ENCODE measurements around the gene SLC5A3. TPM values are rescaled to one million over a fixed set of nuclear protein-coding genes. Genes with fewer than 3 reads are reported as not detected.

Gene SLC5A3
- total and polyA plus RNA-seq, 2 of the 8 experiments (the other 6 are each of a cell fraction or from before 2014, with no cell fraction given) = 4.0 to 19.4 TPM

GRCh38 chr21:34092262-34092921 lies 19.0 kb downstream of the SLC5A3 start:
- Histone ChIP-seq H3K23ac (ENCODE audit: insufficient read length) (no peak overlapping the region), H3K27ac (ENCODE audit: low read depth, low read length) (no peak overlapping the region), H2BK12ac (ENCODE audit: low read depth, low read length) (no peak overlapping the region), H3K36me3 (ENCODE audit: control insufficient read depth in 2 of 4, insufficient read depth in 4 of 4, low read length in 3 of 4) (peaks cover 0 to 20% (median 12%) of the 10 kb centered on the region in 4 experiments; a peak in 5 of 8 replicates), H3K18ac (ENCODE audit: extremely low read depth, low read length) (no peak overlapping the region), H3K79me2 (ENCODE audit: control insufficient read depth in 1 of 2, insufficient read depth in 2 of 2, low read length in 2 of 2) (peaks cover 13 to 98% of the 10 kb centered on the region in 2 experiments), H3K4me3 (ENCODE audit: extremely low read depth in 1 of 4, insufficient read depth in 2 of 4, low read depth in 3 of 4, low read length in 4 of 4) (no peak overlapping the region), H3K4ac (replicated peaks; ENCODE audit: insufficient read length, low read depth, low read length) (no peak overlapping the region), H3K14ac (ENCODE audit: insufficient read length) (no peak overlapping the region), H3K4me2 (ENCODE audit: insufficient read depth in 1 of 2, low read depth in 2 of 2, low read length in 2 of 2) (no peak overlapping the region), H3K27me3 (replicated peaks in 1 of 4; ENCODE audit: control insufficient read depth in 3 of 4, extremely low read depth in 1 of 4, insufficient read depth in 3 of 4, low read length in 3 of 4) (no peaks in the 10 kb centered on the region), H2BK120ac (replicated peaks; ENCODE audit: low read depth, low read length) (no peak overlapping the region), H2BK15ac (ENCODE audit: low read length) (no peak overlapping the region), H3K23me2 (ENCODE audit: low read depth, low read length) (no peaks in the 10 kb centered on the region), H3K9me3 (ENCODE audit: insufficient read depth in 2 of 2, low read depth in 1 of 2, low read length in 1 of 2) (no peaks in the 10 kb centered on the region), H4K8ac (ENCODE audit: extremely low read depth, insufficient read depth, low read length) (no peak overlapping the region), H3K9ac (replicated peaks in 1 of 4; ENCODE audit: extremely low read depth in 1 of 4, low read depth in 3 of 4, low read length in 3 of 4) (no peak overlapping the region), H4K91ac (replicated peaks; ENCODE audit: insufficient read length, low read length) (no peak overlapping the region), H4K5ac (ENCODE audit: insufficient read length, low read depth, low read length) (no peak overlapping the region), H3K56ac (replicated peaks; ENCODE audit: insufficient read length, low read depth, low read length) (no peak overlapping the region), H4K20me1 (replicated peaks in 1 of 2; ENCODE audit: control insufficient read depth in 1 of 2, insufficient read depth in 2 of 2, low read length in 2 of 2) (peaks cover 16 to 21% of the 10 kb centered on the region in 2 experiments), H3K4me1 (replicated peaks in 1 of 4; ENCODE audit: control insufficient read depth in 3 of 4, insufficient read depth in 4 of 4, low read length in 3 of 4) (peaks cover 0 to 13% (median 2%) of the 10 kb centered on the region in 4 experiments; a peak in 2 of 7 replicates), H2BK20ac (ENCODE audit: low read length) (no peak overlapping the region), H3K79me1 (ENCODE audit: low read depth, low read length) (peaks cover 19% of the 10 kb centered on the region), H2BK5ac (ENCODE audit: low read depth, low read length) (no peak overlapping the region), H2AFZ (ENCODE audit: low read length) (no peak overlapping the region), H2AK5ac (ENCODE audit: low read depth, low read length) (no peak overlapping the region)
- 67% methylated on average over 6 of the region's 6 CpGs; no CpG with 5 or more reads in 1 of the 2 experiments for WGBS, 2 experiments (ENCODE audit: extremely low coverage in 1 of 2, insufficient coverage in 1 of 2, insufficient read length in 1 of 2, insufficient replicate concordance in 2 of 2, low coverage in 1 of 2, low lambda C conversion rate in 2 of 2, missing lambda C conversion rate in 1 of 2)
- DNase-seq (ENCODE audit: low read depth in 1 of 2, low spot score in 2 of 2) (no peak), FAIRE-seq (no peak)
- ChIA-PET CTCF (ENCODE audit: partially characterized antibody) (interaction anchor here (0.7 to 7.4 kb wide), 28 partner anchors 11 to 258 kb away, joined by 3 to 103 read pairs (median 4); no protein-coding TSS in a partner anchor), POLR2A (ENCODE audit: partially characterized antibody) (no interaction called here)
- TF ChIP-seq RBBP5 (IDR thresholded peaks at IDR 0.05; ENCODE audit: borderline replicate concordance, low read depth, low read length) (no peak), ATF3 (IDR thresholded peaks at IDR 0.05; ENCODE audit: insufficient read depth, low read depth, low read length) (no peak), RNF2 (IDR thresholded peaks at IDR 0.05; ENCODE audit: borderline replicate concordance, low read depth, low read length, missing control alignments, poor library complexity, severe bottlenecking) (no peak), PHF8 (conservative IDR thresholded peaks at IDR 0.05; ENCODE audit: low read depth, low read length) (no peak), TAF1 (IDR thresholded peaks at IDR 0.05; ENCODE audit: low read depth, low read length) (no peak), BCL11A (IDR thresholded peaks at IDR 0.05; ENCODE audit: low read depth in 2 of 2, low read length in 2 of 2) (no peak), USF2 (IDR thresholded peaks at IDR 0.05; ENCODE audit: low read length) (no peak), SAP30 (IDR thresholded peaks at IDR 0.05; ENCODE audit: insufficient read depth, insufficient replicate concordance, low read length) (no peak), ZNF274 (IDR thresholded peaks at IDR 0.05; ENCODE audit: borderline replicate concordance, extremely low read depth, low read length) (no peak), EP300 (IDR thresholded peaks at IDR 0.05; ENCODE audit: borderline replicate concordance in 1 of 2, low read depth in 2 of 2, low read length in 2 of 2) (no peak)
